Bronchial epithelial cell (primary cell): ENCODE measurements around the gene TP73. TPM values are rescaled to one million over a fixed set of nuclear protein-coding genes. Genes with fewer than 3 reads are reported as not detected.

Experiments
- DNase-seq: peaks from one replicate; pipeline ENCODE4 v3.0.0-alpha.2; 2010; ENCODE audit warnings: low read depth
- FAIRE-seq: peaks from 2 replicates; lab custom pipeline; 2011; peaks lifted over from hg19 to GRCh38; lab: Jason Lieb, UNC
- H3K27me3 ChIP-seq: 2 replicates; pipeline ENCODE4 v1.5.1; 2011; ENCODE audit warnings: low read length; ENCODE audit not compliant: control insufficient read depth, insufficient read depth
- H3K36me3 ChIP-seq: 2 replicates; pipeline ENCODE4 v1.5.1; 2011; ENCODE audit warnings: low read length; ENCODE audit not compliant: control insufficient read depth, insufficient read depth
- H3K4me3 ChIP-seq: 2 replicates; pipeline ENCODE4 v1.5.1; 2011; ENCODE audit warnings: mild to moderate bottlenecking, low read depth, low read length, control low read depth
- total RNA-seq: library from RNA; depleted of rRNA; stranded (reverse); fragments of >200 nt; gene quantifications from 2 replicates; pipeline ENCODE4 v1.2.1, GENCODE V29; 2014
- TF ChIP-seq, protein P1 (sequence below): IDR thresholded peaks from 2 replicates; pipeline ENCODE4 v1.5.1; 2011; ENCODE audit warnings: mild to moderate bottlenecking, moderate library complexity, low read length, control low read depth, inconsistent platforms; ENCODE audit not compliant: insufficient read depth, severe bottlenecking

Gene TP73
- total RNA-seq, 1 donor from 2014 or later = under 0.01 TPM

DNA sequence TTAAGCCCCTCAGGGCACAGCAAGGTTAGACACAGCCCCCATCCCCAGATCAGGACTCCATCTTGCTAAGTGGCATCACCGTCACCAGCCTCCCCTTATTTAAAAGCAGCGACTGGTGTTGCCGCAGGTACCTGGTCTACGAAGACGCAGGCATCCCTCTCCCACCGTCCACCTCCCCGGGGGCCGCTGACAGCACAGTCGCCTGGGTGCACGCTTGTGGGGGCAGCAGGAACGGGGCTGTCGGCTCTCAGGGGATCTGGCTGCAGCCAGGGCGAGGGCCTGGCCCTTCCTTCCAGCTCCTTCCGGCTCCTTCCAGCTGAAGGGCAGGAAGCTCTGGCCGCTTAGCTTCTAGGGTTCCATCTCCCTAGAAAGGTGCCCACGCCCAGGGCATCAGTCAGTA, 82.3 kb downstream of the TP73 start:
- no peak overlapping the region for H3K4me3 ChIP-seq
- no peaks in the 10 kb centered on the region for H3K27me3 ChIP-seq
- TF ChIP-seq, protein P1, sequence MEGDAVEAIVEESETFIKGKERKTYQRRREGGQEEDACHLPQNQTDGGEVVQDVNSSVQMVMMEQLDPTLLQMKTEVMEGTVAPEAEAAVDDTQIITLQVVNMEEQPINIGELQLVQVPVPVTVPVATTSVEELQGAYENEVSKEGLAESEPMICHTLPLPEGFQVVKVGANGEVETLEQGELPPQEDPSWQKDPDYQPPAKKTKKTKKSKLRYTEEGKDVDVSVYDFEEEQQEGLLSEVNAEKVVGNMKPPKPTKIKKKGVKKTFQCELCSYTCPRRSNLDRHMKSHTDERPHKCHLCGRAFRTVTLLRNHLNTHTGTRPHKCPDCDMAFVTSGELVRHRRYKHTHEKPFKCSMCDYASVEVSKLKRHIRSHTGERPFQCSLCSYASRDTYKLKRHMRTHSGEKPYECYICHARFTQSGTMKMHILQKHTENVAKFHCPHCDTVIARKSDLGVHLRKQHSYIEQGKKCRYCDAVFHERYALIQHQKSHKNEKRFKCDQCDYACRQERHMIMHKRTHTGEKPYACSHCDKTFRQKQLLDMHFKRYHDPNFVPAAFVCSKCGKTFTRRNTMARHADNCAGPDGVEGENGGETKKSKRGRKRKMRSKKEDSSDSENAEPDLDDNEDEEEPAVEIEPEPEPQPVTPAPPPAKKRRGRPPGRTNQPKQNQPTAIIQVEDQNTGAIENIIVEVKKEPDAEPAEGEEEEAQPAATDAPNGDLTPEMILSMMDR = no peak
- DNase-seq (no peak), FAIRE-seq (no peak)
- H3K36me3 ChIP-seq = peaks cover 5% of the 10 kb centered on the region

DNA sequence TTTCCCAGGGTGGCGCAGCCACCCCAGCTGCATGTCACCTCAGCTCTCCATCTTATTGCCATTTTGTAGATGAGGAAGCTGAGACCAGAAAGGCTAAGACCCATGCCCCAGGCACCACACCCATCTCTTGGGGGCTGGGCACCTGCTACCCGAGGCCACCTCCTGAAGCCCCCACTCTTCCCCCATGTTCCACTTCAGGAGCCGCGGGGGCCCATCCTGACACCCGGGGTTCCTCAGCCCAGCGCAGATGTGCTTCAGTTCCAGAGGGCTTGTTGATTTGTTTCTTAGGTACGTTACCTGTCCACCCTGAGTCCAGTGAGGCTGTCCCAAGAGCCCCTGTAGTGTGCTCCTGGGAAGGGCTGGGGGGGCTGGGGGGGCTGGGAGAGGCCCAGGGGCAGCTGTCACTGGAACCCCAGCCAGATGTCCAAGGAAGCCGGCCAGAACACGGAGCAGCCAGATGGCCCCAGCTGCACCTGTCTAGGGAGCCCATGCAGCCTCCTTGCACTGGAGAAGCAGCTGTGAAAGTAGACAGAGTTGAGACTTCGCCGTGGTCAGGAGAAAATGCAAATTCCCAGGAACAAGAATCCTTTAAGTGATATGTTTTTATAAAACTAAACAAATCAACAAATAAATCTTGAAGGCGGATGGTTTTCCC, 82.8 kb downstream of the TP73 start:
- Histone ChIP-seq H3K36me3 (peaks cover 6% of the 10 kb centered on the region), H3K4me3 (no peak overlapping the region), H3K27me3 (no peaks in the 10 kb centered on the region)
- TF ChIP-seq, protein P1 = no peak
- DNase-seq (no peak), FAIRE-seq (no peak)

DNA sequence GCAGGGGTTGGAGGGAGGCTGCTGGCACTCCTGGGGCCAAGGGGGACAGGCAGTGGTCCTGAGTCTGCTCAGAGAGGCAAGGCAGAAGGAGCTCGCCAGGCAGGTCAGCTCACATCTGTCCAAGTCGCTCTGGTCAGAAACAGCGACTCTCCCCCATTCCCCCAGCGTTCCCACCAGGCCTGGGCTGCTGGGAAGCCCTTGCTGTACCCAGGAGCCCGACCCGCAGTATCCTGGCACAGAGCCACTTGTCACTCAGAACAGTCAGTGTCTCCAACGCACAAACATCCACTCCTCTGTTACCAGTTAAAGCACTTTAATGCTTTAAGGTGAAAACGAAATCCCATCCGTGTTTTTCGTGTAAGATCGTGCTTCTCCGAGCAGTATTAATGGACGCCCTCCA, 83.4 kb downstream of the TP73 start:
- H3K4me3 ChIP-seq = no peak overlapping the region
- TF ChIP-seq, protein P1 = no peak
- H3K27me3 ChIP-seq = no peaks in the 10 kb centered on the region
- DNase-seq (no peak), FAIRE-seq (no peak)
- H3K36me3 ChIP-seq = peaks cover 7% of the 10 kb centered on the region

DNA sequence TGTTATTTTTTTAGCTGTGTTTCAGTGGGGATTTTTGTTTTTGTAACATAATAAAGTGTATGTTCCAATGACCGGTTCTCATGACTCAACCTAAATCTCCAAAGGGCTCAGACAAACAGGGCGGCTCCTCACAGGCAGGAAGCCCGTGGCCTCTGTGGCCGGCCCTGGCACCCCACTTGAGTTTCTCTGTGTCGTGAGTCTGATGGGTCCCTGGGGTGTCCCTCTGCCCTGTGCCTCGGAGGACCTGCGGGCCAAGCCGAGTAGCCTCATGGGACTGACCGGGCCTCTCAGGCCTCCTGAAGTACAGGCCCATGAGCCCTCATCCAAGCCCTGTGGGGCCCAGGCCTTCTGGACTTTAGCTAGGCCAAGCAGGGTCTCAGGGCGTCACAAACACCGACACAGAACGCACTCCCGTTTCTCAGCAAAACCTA, 83.8 kb downstream of the TP73 start:
- DNase-seq = no peak
- H3K4me3 ChIP-seq = no peak overlapping the region
- H3K27me3 ChIP-seq = no peaks in the 10 kb centered on the region
- FAIRE-seq = no peak
- TF ChIP-seq, protein P1 = no peak
- H3K36me3 ChIP-seq = peaks cover 7% of the 10 kb centered on the region

DNA sequence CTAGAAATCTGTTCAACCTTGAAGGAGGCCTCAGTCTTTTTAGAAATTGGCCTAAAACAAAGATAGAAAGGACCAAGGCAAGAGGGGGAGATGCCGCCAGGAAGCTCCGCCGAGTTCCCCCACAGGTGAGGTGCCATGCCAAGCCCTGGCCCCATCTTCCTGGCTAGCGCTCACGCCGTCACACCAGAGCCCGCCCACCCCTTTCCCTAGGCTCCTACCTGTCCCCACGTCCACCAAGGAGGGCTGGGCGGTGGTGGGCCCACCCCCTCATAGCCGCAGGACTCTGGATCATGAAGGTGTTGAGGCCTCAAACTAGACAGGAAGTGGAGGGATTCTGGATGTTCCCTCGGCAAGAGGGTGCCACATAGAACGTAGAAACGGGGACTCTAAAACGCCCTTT, 84.4 kb downstream of the TP73 start:
- no peak overlapping the region for H3K4me3 ChIP-seq
- DNase-seq (no peak), FAIRE-seq (no peak)
- H3K27me3 ChIP-seq = no peaks in the 10 kb centered on the region
- H3K36me3 ChIP-seq = peaks cover 7% of the 10 kb centered on the region
- TF ChIP-seq, protein P1 = no peak

DNA sequence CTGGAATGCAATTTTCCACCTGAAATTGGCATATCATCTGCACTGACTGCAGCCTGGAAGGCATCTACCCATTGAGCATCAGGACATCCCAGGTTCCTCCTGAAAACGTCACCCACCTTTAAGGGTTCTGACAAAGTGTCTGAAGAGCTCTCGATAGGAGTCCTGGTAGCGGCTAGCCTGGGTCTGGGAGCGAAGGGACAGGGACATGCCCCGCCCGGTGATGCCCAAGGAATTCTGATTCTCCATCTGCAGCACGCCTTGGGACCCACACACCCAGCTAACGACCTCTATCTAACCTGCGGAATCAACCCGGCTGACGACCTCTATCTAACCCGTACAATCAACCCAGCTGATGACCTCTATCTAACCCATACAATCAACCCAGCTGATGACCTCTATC, 86.6 kb downstream of the TP73 start:
- TF ChIP-seq, protein P1 = no peak
- FAIRE-seq = no peak
- no peak for DNase-seq
- Histone ChIP-seq H3K27me3 (no peaks in the 10 kb centered on the region), H3K36me3 (peaks cover 9% of the 10 kb centered on the region), H3K4me3 (no peak overlapping the region)
